ENCODE measurements around the gene GHR.

GHR gene

DNA sequence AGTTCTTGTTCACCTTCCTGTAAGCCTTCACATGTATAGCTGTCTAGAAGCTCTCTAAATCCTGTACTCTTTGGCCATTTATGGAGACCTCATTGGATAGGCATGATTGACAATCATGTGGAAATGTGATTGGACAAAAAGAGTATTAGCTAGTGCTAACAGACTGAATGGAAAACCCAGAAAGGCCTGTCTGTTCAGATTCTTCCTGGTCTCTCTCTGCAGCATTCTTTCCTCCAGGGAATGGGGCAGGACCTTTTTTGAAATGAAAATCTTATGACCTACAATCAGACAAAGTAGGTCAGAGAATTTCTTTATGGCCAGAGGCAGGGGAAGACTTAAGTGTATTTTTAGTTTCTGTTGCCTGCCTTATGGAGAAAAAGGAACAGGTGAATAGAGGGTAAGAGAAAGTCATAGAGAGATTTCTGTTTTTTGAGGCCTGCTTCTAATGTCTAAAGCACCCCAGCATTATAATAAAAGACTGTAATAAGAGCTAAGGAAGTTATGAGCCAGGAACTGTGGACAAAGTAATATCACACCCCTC, 181.0 kb downstream of the GHR start:
- DNase-seq (ENCODE audit: low read depth, low spot score), result no peak

DNA sequence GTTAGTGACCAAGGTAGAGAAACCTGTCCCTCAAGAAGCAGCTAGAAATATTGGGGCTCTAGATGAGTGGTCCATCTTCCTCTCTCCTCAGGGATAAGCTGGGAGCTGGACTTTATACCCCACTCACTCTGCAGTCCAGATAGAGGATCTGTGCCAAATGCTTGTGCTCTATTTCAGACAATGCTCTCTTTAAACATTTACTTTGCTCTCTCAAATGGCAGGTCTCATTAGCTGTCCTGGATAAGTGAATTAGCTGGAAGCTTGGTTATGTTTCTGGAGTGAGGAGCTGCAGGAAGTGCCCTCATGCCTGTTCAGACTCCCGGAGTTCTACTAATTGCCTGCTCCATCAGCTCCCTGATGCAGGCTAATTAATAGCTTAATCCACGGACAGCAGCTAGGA, 182.3 kb downstream of the GHR start:
- DNase-seq (ENCODE audit: low read depth, low spot score), result no peak

DNA sequence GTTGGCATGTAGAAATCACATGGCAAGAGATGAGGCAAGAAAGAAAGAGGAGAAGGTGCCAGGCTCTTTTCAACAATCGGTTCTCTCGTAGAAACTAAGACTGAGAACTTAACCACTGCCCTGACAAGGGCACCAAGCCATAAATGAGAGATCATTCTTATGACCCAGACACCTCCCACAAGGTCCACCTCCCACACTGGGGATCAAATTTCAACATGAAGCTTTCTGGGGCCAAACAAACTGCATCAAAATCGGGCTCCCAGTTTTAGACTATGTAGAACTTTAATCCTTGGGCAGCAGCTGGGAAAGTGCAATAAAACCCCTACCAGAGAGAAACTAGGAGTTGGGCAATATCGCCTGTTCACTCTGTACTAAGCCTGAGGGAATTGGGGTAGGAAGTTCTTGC, 183.2 kb downstream of the GHR start:
- no peak for DNase-seq (ENCODE audit: low read depth, low spot score)

DNA sequence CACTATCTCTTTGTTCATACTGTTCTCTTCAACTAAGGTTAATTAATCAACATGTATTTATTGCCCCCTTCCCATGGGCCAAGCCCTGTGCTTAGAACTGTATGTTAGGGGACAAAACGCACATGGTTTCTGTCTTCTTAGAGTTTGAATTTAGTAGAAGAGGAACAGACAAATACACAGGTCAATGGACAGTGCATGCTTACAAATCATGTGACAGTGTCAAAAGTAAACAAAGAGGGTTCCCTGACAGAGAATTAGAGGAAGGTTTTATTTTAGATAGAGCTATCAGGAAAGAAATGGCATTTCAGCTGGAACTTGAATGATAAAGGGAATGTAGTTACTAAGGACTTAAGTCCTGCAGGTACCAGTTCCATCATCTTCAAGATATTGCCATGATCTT, 188.2 kb downstream of the GHR start:
- no peak for DNase-seq (ENCODE audit: low read depth, low spot score)

DNA sequence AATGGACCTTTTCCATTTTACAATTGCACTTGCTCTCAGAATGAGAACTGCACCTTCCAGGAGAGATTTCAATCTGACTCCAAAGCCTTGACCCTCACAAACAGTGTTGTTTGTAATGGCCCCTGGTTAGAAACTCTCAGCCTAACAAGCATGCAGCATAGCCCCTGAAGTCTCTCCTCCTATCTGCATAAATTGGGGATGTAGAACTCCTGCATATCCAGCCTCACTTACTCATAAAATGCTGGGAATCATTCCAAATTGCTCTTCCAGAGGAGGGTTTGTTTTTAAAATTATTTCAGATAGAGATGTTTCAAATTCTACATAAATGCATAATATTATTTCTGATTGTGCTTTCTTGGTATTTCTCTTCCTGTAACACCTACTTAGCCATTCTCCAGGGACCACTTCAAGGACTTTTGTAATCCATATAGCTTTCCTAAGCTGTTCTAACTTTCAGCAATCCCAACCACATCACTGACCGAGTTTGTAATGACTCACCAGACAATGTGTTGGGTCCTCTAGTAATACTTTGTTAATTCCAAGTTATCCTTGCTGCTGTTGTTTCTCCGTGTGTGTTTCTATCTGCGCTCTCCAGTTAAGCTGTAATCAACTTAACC, 189.6 kb downstream of the GHR start:
- peak; percentile 68 for DNase-seq (ENCODE audit: low read depth, low spot score)

DNA sequence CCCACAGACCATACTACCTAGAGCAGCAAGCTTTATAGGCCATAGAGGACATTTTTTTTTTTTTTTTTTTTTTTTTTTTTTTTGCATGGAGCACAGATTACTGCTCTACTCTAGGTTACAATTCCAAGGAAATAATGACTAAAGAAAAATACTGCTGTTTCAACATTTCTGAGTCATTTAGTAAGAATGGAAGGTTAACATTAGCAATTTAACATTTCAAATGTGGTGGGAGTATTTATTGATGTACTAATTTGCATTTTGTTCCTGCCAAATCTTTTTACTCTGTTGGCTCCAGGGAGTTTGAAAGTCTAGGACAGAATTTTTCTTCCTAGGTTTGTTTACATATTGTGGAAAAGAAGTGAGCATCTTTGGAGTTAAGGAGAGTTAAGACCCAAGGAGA, 191.3 kb downstream of the GHR start:
- DNase-seq (ENCODE audit: low read depth, low spot score), result peak; percentile 35

DNA sequence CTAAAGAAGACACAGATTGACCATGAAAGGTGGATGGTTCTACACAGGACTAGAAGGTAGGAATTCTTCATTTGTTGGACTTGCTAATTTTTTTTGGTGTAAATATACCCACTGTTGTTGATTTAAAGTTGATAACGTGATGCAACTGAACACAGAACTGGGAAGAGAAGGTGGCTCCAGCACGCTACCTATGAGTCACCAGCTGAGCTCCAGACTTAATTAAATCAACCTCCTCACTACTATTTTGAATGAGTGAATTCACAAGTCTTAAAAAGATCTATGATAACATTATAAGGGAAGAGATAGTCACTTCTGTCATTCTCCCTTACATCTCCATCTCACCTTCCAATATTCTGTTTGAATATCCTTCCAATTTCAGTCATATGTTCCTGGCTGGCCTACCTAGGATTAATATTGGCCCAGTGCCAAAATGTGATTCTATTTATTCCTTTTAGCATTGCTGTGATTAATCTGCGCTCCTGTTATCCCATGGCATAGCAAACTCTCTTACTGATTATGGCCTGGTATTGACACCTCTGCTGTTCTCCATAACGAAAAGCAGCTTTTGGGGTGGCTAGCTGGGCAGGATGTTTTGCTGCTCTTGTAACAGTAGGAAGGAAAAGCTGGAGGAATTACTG, 197.5 kb downstream of the GHR start:
- peak; percentile 44 for DNase-seq (ENCODE audit: low read depth, low spot score)

DNA sequence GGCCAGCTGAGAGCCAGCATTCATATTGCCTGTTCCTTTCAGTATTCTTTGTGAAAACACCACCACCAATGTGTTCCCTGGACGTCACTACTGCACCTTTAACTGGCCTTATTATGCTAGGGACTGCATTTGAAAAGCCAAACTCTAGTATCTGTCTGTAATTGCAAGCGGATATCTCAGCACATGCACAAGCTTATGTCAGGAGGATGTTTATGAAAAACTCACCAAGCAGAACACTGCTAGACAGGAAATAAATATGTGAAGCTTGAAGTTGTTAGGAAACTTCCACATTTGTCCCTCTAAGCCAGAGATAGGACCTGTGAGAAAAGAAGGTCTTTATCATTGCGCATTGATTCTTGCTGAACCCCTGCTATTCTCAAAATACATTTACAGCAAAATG, 198.0 kb downstream of the GHR start:
- DNase-seq (ENCODE audit: low read depth, low spot score), result no peak

DNA sequence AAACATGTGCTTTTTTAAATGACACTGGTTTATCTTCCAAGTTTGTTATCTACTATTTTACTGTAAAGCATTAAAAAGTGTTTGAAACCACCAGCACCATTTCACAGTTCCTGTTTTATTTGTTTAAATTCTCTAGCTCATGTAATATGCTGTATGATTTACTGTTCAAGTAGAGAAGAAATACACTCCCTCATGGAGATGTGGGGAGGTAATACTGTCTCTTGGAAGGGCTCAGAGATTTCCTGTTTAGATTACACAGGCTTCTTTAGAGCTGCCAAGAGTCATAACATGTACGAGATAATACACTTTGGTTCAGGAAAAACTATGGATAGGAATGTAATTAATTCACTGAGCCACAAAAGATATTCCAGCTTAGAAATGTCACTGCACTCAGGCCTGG, 198.4 kb downstream of the GHR start:
- peak; percentile 4 for DNase-seq (ENCODE audit: low read depth, low spot score)

DNA sequence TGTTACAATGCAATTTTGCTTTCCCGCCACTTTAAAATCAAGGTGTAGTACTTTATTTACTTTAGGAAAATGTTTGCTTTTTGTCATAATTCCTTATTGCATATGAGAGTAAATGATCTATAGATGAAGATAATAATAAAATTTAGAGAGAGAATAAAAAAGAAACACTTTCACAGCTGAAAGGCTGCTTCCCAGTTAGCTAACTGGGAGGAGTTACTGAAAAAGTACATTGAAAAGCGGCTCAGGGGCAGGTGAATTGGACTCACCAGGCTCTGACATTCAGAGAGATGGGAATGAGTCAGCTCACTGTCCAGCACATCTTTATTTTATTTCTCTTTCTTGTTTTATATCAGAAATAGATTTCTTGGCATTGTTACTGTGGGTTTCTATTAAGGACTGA, 201.7 kb downstream of the GHR start:
- no peak for DNase-seq (ENCODE audit: low read depth, low spot score)

DNA sequence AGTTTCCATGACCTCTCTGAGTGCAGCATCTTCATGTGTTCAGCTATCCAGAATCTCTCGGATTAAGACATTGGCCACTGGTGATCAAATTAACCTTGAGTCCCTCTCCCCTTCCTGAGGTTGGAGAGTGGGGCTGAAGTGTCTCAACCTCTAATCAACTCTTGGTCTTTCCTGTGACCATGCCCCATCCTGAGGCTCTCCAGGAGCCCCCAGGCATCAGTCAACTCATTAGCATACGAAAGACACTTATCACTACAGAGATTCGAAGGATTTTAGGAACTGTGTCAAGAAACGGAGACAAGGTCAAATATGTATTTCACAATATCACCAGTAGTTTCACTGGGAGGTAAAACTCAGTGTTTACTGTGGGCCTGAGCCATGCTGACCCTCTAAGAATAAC, 203.2 kb downstream of the GHR start:
- no peak for DNase-seq (ENCODE audit: low read depth, low spot score)

DNA sequence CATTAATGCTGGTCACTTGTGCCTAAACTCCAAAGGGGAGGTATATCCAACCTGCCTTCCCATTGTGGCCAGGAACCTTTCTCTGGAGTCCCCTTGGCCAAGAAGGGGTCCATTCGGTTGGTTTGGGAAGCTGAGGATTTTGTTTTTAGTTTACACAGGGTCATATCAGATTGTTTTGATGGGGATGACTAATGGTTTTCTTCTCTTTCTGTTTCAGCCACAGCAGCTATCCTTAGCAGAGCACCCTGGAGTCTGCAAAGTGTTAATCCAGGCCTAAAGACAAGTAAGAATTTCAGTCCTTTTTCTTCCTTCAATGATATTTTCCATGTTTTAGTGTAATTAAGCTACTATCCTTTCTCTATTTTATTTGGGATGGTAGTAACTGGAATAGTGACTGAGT, 205.6 kb downstream of the GHR start:
- DNase-seq (ENCODE audit: low read depth, low spot score), result no peak

DNA sequence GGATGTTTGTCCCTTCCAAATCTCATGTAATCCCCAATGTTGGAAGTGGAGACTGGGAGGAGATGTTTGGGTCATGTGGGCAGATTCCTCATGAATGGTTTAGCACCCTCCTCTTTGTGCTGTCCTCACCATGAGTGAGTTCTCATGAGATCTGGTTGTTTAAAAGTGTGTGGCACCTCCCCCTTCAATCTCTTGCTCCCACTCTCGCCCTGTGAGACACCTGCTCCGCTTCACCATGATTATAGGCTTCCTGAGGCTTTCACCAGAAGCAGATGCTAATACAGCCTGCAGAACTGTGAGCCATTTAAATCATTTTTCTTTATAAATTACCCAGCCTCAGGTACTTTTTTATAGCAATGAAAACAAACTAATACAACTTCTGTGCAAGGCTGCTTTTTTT, 206.0 kb downstream of the GHR start:
- no peak for DNase-seq (ENCODE audit: low read depth, low spot score)

DNA sequence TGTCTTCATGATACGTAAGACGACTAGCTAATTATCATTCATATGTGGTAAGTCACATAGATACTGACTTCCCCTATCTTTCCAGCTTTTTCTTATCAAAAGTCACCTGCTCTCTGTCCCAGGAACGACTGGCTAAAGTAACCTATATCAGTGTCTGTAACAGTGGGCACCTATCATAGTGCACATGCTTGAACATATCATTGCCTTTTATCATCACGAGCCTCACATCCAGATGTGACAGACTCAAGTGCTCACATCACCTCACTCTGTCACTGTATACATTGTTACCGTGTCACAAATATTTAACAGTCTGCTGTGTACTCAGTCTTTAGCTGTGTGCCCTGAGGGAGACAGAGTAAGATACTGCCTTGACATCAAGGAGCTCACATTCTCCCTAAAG, 208.0 kb downstream of the GHR start:
- no peak for DNase-seq (ENCODE audit: low read depth, low spot score)

DNA sequence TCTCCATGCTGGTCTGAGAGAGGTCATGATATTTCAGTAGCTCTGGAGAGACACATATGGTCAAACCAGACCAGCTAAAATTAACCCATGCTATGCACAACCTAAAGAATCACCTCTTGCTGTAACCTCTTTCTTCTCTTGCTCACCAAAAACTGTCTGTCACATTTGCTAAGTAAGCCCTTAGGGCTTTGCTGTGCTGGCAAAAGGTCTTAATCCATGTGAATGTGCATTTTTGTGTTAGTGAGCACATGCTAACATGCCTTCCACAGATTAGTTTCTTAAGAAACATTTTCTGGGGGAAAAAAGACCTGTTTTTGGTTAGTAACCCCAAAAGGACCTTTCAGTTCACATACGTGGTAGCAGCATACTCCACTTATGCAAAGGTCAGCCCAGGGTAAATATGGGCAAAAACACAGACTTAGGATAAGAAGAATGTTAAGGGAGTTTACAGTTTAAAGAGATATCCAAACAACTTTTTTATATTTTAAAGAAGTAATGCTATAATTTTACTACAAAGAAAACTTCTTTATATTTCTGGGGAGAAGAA, 209.2 kb downstream of the GHR start:
- no peak for DNase-seq (ENCODE audit: low read depth, low spot score)

DNA sequence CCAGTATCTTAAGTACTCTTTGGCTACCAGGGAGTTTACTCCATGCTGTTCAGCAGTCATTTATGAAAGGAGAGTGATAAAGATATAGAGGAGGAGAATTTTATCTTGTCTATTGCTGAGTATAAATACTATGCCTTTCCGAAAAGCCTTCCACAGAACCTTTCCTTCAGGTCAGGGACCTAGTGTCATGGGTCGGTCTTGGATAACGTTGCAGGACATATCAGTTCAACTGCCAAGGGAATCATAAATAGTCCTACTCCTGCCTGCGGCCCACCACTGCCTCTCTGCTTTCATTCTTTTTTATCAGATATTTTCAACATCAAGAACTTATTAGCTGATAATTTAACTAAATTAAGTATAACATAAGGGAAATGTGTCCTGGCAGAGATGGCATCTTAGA, 211.3 kb downstream of the GHR start:
- DNase-seq (ENCODE audit: low read depth, low spot score), result no peak

DNA sequence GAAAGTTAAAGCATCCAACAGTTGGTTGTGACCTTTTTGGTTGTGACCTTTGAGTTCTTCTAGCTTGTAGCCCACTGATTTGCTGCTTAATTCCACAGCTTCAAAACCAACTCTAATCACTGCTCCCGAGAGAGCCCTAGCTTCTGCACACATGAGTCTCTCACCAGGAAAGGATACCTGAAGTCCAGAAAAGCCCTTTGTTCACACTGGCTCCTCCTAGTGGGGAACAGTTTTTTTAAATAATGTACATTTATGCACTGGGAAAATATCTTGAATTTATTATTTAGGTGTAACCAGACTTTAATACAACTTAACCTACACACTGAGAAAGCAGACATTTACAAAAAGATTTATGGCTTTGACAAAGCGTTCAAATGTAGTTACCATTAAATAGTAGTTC, 213.2 kb downstream of the GHR start:
- no peak for DNase-seq (ENCODE audit: low read depth, low spot score)

DNA sequence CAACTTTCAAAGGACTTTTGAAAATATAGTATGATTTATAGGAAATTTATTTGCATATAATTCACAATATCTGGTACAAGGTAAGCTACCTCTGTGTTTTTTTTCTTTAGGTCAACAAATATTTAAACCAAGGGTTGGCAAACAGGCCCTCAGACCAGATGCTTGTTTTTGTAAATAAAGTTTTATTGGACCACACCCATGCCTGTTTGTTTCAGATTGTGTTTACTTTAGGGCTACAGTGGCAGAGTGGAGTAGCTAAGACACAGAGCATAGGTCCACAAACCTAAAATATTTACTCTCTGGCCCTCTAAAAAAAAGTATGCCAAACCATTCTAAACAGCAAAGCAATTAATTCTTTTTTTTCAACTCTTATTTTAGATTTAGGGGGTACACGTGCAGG, 213.7 kb downstream of the GHR start:
- DNase-seq (ENCODE audit: low read depth, low spot score), result no peak

DNA sequence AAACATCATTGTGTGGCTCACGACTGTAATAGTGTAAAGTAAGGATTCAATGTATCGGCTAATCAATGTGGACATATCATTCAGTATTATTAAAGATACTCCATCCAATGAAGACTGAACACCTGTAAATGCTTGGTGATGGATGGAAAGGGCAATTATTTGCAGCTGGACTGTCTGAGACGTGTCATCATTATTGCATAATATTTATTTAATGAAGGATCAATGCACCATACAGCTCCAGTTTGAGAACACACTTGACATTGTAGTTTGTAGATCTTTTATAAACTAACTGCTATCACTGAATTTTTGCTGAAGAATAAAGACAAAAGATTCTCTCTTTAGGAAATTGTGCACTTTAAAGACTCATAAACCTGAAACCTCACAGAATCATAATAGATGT, 215.7 kb downstream of the GHR start:
- DNase-seq (ENCODE audit: low read depth, low spot score), result no peak

DNA sequence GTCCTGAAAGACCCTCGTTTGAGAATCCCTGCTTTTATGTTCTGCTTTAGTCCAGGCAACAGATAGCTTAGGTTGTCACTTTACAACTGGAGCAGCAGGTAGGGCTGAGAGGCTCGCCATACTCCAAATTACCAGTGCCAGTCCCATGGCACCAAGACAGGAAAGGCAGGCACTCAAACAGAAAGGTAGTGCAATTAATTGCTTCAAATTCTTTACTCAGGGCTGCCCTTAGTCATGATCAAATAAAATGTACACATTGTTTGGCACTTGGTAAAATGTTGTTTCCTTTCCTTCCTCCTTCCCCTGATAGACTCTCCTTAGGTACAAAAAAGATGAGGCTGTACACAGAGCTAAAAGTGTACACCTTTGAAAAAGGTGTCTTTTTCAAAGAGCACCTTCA, 217.6 kb downstream of the GHR start:
- no peak for DNase-seq (ENCODE audit: low read depth, low spot score)

DNA sequence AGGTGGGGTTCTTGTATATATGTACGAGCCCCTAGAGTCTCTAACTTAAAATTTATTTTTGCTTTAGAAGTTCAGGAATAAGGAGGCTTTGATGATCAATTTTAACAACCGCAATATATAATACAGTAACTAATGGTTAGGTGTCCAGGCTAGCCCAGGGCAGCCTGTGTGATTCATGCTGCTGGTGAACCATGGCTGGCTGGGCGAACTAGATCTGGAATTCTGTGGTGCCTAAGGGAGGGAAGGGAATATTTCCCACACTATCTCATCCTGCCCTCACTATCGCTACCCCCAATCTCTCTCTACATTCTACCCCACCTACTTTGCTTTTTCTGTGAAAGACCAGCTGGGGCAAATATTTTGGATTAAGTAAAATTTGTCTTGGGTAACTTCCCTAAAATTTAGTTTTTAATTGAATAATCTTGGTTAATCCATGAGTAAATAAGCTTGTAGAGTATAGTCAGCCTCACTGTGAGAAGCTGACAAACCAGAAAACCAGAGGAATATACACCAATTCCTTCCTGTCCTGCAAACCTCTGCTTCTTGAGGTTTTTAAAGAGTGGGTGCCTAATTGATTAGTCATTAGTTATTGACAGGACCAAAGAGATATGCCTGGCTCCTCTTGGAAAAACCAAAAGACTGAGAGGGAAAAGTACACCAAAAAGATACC, 218.2 kb downstream of the GHR start:
- peak; percentile 7 for DNase-seq (ENCODE audit: low read depth, low spot score)

DNA sequence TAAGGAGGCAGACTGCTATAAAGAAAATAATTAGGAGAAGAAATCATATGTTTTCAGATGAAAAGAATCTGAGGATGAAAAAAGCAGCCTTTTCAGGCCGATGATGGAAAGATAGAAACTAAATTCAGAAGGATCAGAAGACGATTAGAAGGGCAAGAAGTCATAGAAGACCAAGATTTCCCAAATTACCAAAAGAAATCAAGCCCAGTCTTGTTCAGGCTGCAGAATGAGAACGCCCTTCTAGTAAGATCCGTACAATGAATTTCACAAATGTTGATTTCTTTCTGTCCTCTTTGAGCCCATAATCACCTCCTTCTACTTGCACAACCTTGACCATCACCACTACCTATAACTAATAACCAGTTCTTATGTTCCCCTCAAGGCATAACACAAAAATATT, 218.8 kb downstream of the GHR start:
- DNase-seq (ENCODE audit: low read depth, low spot score), result no peak

DNA sequence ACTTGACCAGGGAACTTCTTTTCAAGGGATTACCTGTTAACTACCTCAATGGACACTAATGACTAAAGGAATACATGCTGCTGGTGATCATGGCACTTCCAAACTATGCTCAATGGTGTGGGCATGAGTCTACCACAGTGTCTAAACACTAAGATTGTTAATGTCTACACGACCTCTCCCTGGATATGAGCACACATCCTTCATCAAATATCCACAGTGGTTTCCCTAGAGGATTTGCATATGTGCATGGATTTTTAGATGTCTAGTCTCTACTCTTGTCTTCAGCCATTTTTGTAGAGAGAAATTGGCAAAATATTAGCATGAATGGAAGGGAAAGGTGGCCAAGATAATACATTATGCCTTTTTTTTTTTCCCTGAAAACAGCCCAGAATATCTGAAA, 220.1 kb downstream of the GHR start:
- no peak for DNase-seq (ENCODE audit: low read depth, low spot score)

All from astrocyte of the hippocampus (primary cell).